AG04449 (cell line): Measurements from ENCODE around the gene ZFYVE1.
A peak's percentile ranks its signal among the peaks of the same experiment; 100 is the strongest.
"Not testable (repeated sequence)": the region's sequence is repeated elsewhere in the genome, so short reads cannot be mapped to it uniquely, and the experiment has no call there.

ENCODE experiments used
- CTCF ChIA-PET: fragments of 350-600 bp; formaldehyde crosslinking; extraction: SDS; loops from one replicate; lab custom pipeline; 2021; ENCODE audit warnings: antibody characterized with exemption; lab: Yijun Ruan, JAX
- POLR2A ChIA-PET: fragments of 400-600, 350-600 bp; formaldehyde crosslinking; extraction: SDS; loops from one replicate; lab custom pipeline; 2020; ENCODE audit warnings: antibody characterized with exemption, inconsistent platforms; lab: Yijun Ruan, JAX
- DNase-seq: peaks from one replicate; pipeline ENCODE4 v3.0.0-alpha.2; 2010; ENCODE audit warnings: low read depth, low spot score
- H3K4me3 ChIP-seq: 2 replicates; pipeline ENCODE4 v1.5.1; 2011; ENCODE audit warnings: low read depth, mild to moderate bottlenecking, control low read depth, low read length
- CTCF ChIP-seq: IDR thresholded peaks from one replicate; pipeline ENCODE4 v1.5.1; 2011; ENCODE audit warnings: mild to moderate bottlenecking, moderate library complexity, low read length, control low read depth, inconsistent platforms; ENCODE audit not compliant: insufficient read depth; ENCODE audit errors: missing control alignments

Gene ZFYVE1

GRCh38 chr14:73026243-73026844, 562 bp downstream of the ZFYVE1 start:
- POLR2A ChIA-PET: interaction anchor here (0.9 to 2.6 kb wide), 2 partner anchors 8 to 32 kb away, joined by 4 to 13 read pairs; partner anchors contain the start of gene RBM25
- CTCF ChIA-PET: interaction anchor here (1.0 kb wide), 1 partner anchor 512 kb away, joined by 3 read pairs; no protein-coding TSS in a partner anchor
- no peak for DNase-seq
- TF ChIP-seq CTCF: no peak
- peak overlapping the region; percentile 81 for H3K4me3 ChIP-seq

GRCh38 chr14:73025544-73025943, 1.4 kb downstream of the ZFYVE1 start:
- ChIA-PET POLR2A (no interaction called here), CTCF (interaction anchor here (0.8 to 1.0 kb wide), 2 partner anchors 21 to 511 kb away, joined by 3 to 5 read pairs; no protein-coding TSS in a partner anchor)
- TF ChIP-seq CTCF: no peak
- DNase-seq: no peak
- H3K4me3 ChIP-seq: peak overlapping the region; percentile 81

GRCh38 chr14:73022051-73022450, 4.9 kb downstream of the ZFYVE1 start:
- no peak overlapping the region for H3K4me3 ChIP-seq
- DNase-seq: no peak
- TF ChIP-seq CTCF: no peak
- POLR2A ChIA-PET: no interaction called here
- CTCF ChIA-PET: interaction anchor here (0.6 kb wide), 1 partner anchor 368 kb away, joined by 3 read pairs; no protein-coding TSS in a partner anchor

GRCh38 chr14:73016011-73016410, 10.9 kb downstream of the ZFYVE1 start:
- CTCF ChIA-PET, H3K4me3 ChIP-seq, POLR2A ChIA-PET, DNase-seq: not testable (repeated sequence)

- DNase-seq, POLR2A ChIA-PET, CTCF ChIA-PET, H3K4me3 ChIP-seq: not testable (repeated sequence)
Measured at GRCh38 chr14:73015552-73015951, 11.4 kb downstream of the ZFYVE1 start.

GRCh38 chr14:73014105-73014504, 12.8 kb downstream of the ZFYVE1 start:
- CTCF ChIA-PET: no interaction called here
- DNase-seq: no peak
- POLR2A ChIA-PET: no interaction called here
- no peak for TF ChIP-seq CTCF
- no peak overlapping the region for H3K4me3 ChIP-seq

GRCh38 chr14:73011189-73011588, 15.7 kb downstream of the ZFYVE1 start:
- H3K4me3 ChIP-seq, DNase-seq, CTCF ChIA-PET, POLR2A ChIA-PET: not testable (repeated sequence)

- POLR2A ChIA-PET: no interaction called here
- CTCF ChIA-PET: interaction anchor here (0.8 to 1.1 kb wide), 2 partner anchors 16 to 495 kb away, joined by 3 read pairs; no protein-coding TSS in a partner anchor
- no peak for TF ChIP-seq CTCF
- H3K4me3 ChIP-seq: no peak overlapping the region
- DNase-seq: peak; percentile 65
Measured at GRCh38 chr14:73008501-73008900, 18.4 kb downstream of the ZFYVE1 start.
